Measurements from ENCODE around the gene SMURF2. TPM values are rescaled to one million over a fixed set of nuclear protein-coding genes. Genes with fewer than 3 reads are reported as not detected.

Gene SMURF2
- total RNA-seq (2014; rRNA removed; shearing (Covaris generic); ENCODE audit: low replicate concordance): 24.6 and 38.6 TPM in 2 replicates

GRCh38 chr17:64661976-64662773 is at the start of gene SMURF2:
Gene SMURF2 (minus strand): TSS chr17:64662307. CDS start chr17:64661880, 427 bp downstream.
- in situ Hi-C loops (cut with HindIII; ENCODE audit: low pct_unique_long_range_greater_than_20kb, low sequenced_read_pairs): no loop called here
- peak; percentile 85 for DNase-seq (ENCODE audit: low read depth)

DNA sequence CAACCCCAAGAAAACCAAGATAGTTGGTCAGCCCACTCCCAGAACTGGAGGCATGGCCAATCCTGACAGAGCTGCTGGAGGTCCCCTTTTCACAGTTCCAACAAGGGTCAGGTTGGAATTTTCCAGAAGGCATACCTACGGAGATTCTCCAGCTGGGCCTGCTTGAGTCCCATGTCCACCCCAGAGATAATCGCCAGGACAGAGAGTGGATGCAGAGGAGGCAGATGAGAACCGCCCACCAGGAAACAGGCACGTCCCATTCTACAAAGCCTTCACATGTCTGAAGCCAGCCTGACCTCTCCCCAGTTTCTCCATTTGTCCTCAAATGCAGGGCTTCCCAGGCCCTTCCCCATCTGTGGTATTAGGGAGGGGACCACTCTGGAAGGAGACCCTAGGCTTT is 47.4 kb upstream of the SMURF2 start:
- no peak for DNase-seq (ENCODE audit: low read depth)
- in situ Hi-C loops (cut with HindIII; ENCODE audit: low pct_unique_long_range_greater_than_20kb, low sequenced_read_pairs): no loop called here

DNA sequence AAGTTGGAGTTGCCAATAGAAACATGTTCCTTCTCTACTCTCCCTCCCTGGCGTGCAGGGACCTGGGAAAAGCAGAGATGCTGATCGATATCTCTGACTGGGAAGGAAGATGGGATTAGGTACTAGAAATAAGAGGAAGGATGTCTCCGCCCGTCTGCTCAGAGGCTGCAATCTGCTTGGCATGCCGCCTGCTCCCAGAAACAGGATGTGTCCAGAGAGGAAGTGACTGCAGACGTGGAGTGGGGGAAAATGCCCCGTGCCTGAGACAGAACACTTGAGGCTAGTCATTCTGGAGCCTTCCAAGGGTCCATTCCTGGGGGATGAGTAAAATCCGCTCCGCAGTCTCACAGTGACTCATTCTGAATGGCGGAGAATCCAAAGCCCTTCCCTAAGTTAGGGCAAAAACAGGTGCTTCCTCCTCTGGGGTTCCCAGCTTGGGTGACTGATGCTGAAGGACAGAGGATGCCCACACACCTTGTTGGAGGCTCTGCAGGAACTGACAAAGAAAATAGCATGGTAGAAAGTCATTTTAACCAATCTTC is 45.0 kb upstream of the SMURF2 start:
- in situ Hi-C loops (cut with HindIII; ENCODE audit: low pct_unique_long_range_greater_than_20kb, low sequenced_read_pairs): no loop called here
- DNase-seq (ENCODE audit: low read depth): peak; percentile 80

GRCh38 chr17:64706224-64707049 is 44.3 kb upstream of the SMURF2 start:
- in situ Hi-C loops (cut with HindIII; ENCODE audit: low pct_unique_long_range_greater_than_20kb, low sequenced_read_pairs): no loop called here
- DNase-seq (ENCODE audit: low read depth): peak; percentile 16

DNA sequence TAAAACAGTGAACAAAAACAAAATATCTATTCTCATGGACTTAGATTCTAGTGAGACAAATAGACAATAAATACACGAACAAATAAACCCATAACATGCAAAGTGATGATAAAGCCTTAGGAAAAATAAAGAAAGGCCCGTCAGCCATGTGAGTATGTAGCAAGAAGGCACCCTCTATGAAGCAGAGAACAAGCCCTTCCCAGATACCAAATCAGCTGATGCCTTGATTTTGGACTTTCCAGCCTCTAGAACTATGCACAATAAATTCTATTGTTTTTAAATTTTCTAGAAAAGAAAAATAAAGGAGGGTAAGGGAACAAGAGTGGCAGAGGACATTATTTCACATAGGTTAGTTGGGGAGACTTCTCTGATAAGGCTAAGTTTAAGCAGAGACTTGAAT is 40.7 kb upstream of the SMURF2 start:
- in situ Hi-C loops (cut with HindIII; ENCODE audit: low pct_unique_long_range_greater_than_20kb, low sequenced_read_pairs): no loop called here
- no peak for DNase-seq (ENCODE audit: low read depth)

DNA sequence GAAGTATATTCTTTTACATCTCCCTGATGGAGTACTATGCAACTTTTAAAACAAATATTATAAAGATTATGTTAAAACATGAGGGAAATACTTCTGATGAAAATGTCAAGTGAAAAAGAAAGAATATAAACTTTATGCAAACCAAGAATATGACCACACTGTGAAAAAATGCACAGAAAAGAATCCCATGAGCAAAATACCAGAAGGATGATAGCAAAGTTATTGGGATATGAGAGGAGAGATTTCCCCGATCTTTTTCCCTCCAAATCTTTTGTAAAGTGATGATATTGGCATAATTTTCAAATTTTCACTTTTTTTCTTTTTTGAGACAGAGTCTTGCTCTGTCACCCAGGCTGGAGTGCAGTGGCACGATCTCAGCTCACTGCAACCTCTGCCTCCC is 36.6 kb upstream of the SMURF2 start:
- no peak for DNase-seq (ENCODE audit: low read depth)
- in situ Hi-C loops (cut with HindIII; ENCODE audit: low pct_unique_long_range_greater_than_20kb, low sequenced_read_pairs): no loop called here

- in situ Hi-C loops (cut with HindIII; ENCODE audit: low pct_unique_long_range_greater_than_20kb, low sequenced_read_pairs): no loop called here
- DNase-seq (ENCODE audit: low read depth): peak; percentile 71
Observed at GRCh38 chr17:64694207-64694606, 32.1 kb upstream of the SMURF2 start.

DNA sequence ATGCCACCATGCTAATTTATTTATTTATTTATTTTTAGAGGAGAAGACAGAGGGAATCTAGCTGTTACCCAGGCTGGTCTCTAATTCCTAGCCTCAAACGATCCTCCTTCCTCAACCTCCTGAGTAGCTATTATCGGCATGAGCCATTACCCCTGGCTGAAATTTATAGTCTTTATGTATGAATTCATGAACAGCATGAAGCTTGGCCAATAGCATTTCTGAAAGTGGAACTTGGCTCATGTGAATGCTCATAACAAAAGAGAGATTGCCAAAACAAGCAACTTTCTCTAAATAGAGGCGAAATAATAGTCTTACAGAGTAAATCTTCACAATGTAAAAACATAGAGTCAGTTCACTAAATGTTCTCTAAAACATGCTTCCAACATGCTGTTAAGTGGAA is 30.1 kb upstream of the SMURF2 start:
- in situ Hi-C loops (cut with HindIII; ENCODE audit: low pct_unique_long_range_greater_than_20kb, low sequenced_read_pairs): no loop called here
- DNase-seq (ENCODE audit: low read depth): no peak

- in situ Hi-C loops (cut with HindIII; ENCODE audit: low pct_unique_long_range_greater_than_20kb, low sequenced_read_pairs): no loop called here
- no peak for DNase-seq (ENCODE audit: low read depth)
Observed at GRCh38 chr17:64689106-64689505, 27.0 kb upstream of the SMURF2 start.

- DNase-seq (ENCODE audit: low read depth): no peak
- in situ Hi-C loops (cut with HindIII; ENCODE audit: low pct_unique_long_range_greater_than_20kb, low sequenced_read_pairs): no loop called here
Observed at GRCh38 chr17:64688481-64688880, 26.4 kb upstream of the SMURF2 start.

DNA sequence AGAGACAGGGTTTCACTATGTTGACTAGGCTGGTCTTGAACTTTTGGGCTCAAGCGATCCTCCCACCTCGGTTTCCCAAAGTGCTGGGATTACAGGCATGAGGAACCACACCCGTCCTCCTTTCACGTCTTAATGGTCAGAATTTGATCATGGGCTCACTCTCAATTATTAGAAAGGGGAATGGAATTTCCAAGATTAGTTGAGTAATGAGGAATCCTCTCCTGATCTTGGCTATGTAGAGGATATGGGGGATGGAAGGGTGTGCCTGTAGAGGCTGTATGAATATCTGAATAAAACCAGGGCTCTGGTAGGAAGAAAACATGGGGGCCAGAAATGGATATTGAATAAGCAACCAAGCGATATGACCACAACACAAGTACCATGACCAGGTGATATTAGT is 25.9 kb upstream of the SMURF2 start:
- DNase-seq (ENCODE audit: low read depth): no peak
- in situ Hi-C loops (cut with HindIII; ENCODE audit: low pct_unique_long_range_greater_than_20kb, low sequenced_read_pairs): no loop called here

GRCh38 chr17:64687376-64687775 is 25.3 kb upstream of the SMURF2 start:
- in situ Hi-C loops (cut with HindIII; ENCODE audit: low pct_unique_long_range_greater_than_20kb, low sequenced_read_pairs): no loop called here
- no peak for DNase-seq (ENCODE audit: low read depth)

- in situ Hi-C loops (cut with HindIII; ENCODE audit: low pct_unique_long_range_greater_than_20kb, low sequenced_read_pairs): no loop called here
- no peak for DNase-seq (ENCODE audit: low read depth)
Observed at GRCh38 chr17:64686705-64687104, 24.6 kb upstream of the SMURF2 start.

DNA sequence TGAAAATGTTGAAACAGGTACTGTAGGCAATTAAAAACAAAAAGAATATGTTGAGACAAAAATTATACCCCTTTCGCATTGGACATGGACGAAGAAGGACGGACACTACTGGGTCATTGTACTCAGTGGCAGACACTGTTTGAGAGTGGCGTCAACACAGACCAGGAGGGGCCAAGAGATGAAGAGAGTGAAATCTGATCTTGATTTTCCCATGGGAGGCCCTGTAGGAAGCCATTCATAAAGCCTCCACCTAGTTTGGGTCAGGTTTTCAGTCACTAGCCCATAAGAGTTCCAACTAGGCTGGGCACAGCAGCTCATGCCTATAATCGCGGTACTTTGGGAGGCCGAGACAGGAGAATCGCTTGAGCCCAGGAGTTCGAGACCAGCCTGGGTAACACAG is 23.6 kb upstream of the SMURF2 start:
- in situ Hi-C loops (cut with HindIII; ENCODE audit: low pct_unique_long_range_greater_than_20kb, low sequenced_read_pairs): no loop called here
- no peak for DNase-seq (ENCODE audit: low read depth)

DNA sequence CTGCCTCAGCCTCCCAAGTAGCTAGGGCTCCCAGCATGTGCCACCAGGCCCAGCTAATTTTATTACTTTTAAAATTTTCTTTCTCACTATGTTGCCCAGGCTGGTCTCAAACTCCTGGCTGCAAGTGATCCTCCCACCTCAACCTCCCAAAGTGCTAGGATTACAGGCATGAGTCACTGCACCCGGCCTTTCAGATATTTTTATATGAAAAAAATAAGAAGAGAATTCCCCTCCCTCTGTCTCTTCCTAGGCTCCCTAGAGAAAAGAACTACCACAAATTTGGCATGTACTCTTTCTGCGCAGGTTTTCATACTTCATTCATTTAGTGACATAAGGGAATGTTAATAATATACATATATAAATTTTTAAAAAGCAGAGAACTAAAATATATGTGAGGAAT is 21.7 kb upstream of the SMURF2 start:
- DNase-seq (ENCODE audit: low read depth): no peak
- in situ Hi-C loops (cut with HindIII; ENCODE audit: low pct_unique_long_range_greater_than_20kb, low sequenced_read_pairs): no loop called here

DNA sequence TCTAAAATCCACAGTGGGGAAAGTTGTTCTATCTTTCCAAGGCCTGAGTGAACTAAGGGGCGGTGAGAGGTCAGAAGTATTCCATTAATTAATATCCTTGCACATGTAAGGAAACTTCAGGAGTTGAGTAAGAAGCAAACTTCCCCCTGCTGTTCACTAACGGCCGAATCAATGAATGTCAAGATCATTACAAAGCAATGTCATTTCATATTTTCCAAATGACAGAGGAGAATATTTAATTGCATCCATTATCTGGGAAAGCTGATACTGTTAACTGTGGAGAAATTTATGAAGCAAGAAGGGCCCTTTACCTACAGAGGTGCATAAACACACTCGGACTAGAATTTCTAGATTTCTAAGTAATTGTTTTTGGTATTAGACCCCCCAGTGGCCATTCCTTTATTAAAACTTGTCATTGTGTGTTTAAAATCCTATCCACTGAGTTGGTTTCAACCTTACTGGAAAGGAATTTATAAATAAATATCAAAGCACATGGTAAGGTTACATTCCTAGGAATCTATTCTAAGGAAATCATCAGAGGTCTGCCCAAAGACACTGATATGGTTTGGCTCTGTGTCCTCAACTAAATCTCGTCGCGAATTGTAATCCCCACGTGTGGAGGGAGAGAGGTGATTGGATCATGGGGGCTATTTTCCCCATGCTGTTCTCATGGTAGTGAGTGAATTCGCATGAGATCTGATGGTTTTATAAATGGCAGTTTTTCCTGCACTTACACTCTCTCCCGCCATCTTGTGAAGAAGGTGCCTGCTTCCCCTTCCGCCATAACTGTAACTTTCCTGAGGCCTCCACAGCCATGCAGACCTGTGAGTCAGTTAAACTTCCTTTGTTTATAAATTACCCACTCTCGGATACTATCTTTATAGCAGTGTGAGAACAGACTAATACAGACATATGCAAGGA is 20.4 kb upstream of the SMURF2 start:
- in situ Hi-C loops (cut with HindIII; ENCODE audit: low pct_unique_long_range_greater_than_20kb, low sequenced_read_pairs): no loop called here
- DNase-seq (ENCODE audit: low read depth): peak; percentile 67

DNA sequence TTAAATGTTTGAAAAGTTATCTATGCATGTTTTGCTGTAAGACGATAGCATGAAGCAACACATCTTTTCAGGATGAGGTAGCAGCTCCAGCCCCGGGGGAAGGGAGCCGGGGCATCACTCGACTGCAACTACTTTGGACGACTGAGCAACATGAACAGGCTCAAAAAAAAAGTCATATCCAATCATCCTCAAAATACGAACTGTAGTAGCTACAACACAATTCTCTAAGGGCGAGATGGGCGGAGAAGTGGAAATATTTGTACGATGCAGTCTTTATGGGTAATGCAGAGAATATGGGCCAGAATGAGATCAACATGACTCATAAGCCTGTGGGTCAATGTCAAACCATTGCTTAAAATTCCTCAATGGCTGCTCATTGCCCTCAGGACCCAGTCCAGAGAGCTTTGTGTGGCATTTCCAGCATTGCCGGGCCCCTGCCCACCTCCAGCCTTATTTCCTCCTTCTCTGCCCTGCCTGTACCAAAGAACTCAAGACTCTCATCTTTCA is 17.7 kb upstream of the SMURF2 start:
- peak; percentile 98 for DNase-seq (ENCODE audit: low read depth)
- in situ Hi-C loops (cut with HindIII; ENCODE audit: low pct_unique_long_range_greater_than_20kb, low sequenced_read_pairs): no loop called here

DNA sequence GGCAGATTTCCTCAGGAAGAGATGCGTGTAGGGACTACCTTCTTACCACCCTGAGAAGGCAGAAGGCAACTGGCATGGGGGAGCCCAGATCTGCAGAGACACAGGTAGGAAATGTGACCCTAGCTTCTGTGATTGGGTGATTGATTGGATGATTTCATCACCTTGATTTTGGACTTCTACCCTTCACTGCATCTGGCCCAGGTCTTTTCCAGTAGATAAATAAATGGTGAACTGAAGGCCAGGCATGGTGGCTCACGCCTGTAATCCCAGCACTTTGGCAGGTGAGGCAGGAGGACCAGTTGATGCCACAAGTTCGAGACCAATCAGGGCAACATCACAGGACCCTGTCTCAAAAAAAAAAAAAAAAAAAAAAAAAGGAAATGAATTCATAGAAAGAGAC is 14.7 kb upstream of the SMURF2 start:
- in situ Hi-C loops (cut with HindIII; ENCODE audit: low pct_unique_long_range_greater_than_20kb, low sequenced_read_pairs): no loop called here
- DNase-seq (ENCODE audit: low read depth): no peak

Measured in Caki2 (cell line).